HepG2 (cell line): ENCODE measurements around the gene GJC2. TPM values are rescaled to one million over a fixed set of nuclear protein-coding genes. Genes with fewer than 3 reads are reported as not detected.
A peak's percentile ranks its signal among the peaks of the same experiment; 100 is the strongest.

ENCODE experiments used
- ARNT ChIP-seq: fragments of 450-650 bp; IDR thresholded peaks from 2 replicates; pipeline ENCODE4 v1.6.1; 2017
- ATF7-NPFF ChIP-seq: sonication (generic); formaldehyde crosslinking; IDR thresholded peaks from 2 replicates; pipeline ENCODE4 v1.8.1; 2023; ENCODE audit warnings: mild to moderate bottlenecking, low read depth, missing genetic modification reagents, moderate library complexity
- CENPT ChIP-seq: sonication (generic); formaldehyde crosslinking; IDR thresholded peaks from 2 replicates; pipeline ENCODE4 v1.8.0; 2022; ENCODE audit warnings: low read depth, mild to moderate bottlenecking, moderate library complexity, missing genetic modification reagents
- FOXJ3 ChIP-seq: sonication (generic); formaldehyde crosslinking; IDR thresholded peaks from 2 replicates; pipeline ENCODE4 v1.4.0; 2020; ENCODE audit warnings: missing genetic modification reagents, mild to moderate bottlenecking, borderline replicate concordance
- FUBP1 ChIP-seq: sonication (generic); formaldehyde crosslinking; IDR thresholded peaks from 2 replicates; pipeline ENCODE4 v1.5.1; 2020; ENCODE audit warnings: missing genetic modification reagents, mild to moderate bottlenecking, borderline replicate concordance
- GPN1 ChIP-seq: sonication (generic); formaldehyde crosslinking; IDR thresholded peaks from 2 replicates; pipeline ENCODE4 v1.5.1; 2020; ENCODE audit warnings: missing genetic modification reagents, borderline replicate concordance
- MYC ChIP-seq: sonication (generic); formaldehyde crosslinking; IDR thresholded peaks from 2 replicates; pipeline ENCODE4 v1.9.0; 2021; ENCODE audit warnings: missing genetic modification reagents, borderline replicate concordance
- NCOR1 ChIP-seq: fragments of 200-600 bp; sonication (generic); IDR thresholded peaks from 2 replicates; pipeline ENCODE4 v1.7.0; 2017; ENCODE audit warnings: antibody characterized with exemption, low read length, borderline replicate concordance
- NR0B2 ChIP-seq: sonication (generic); formaldehyde crosslinking; IDR thresholded peaks from 2 replicates; pipeline ENCODE4 v1.4.0; 2020; ENCODE audit warnings: mild to moderate bottlenecking, missing genetic modification reagents
- POGZ ChIP-seq: sonication (generic); formaldehyde crosslinking; IDR thresholded peaks from 2 replicates; pipeline ENCODE4 v1.4.0; 2020; ENCODE audit warnings: mild to moderate bottlenecking, missing genetic modification reagents
- RAD51 ChIP-seq: fragments of 450-650 bp; IDR thresholded peaks from 2 replicates; pipeline ENCODE4 v1.6.1; 2016; ENCODE audit warnings: borderline replicate concordance
- SATB2 ChIP-seq: sonication (generic); formaldehyde crosslinking; IDR thresholded peaks from 2 replicates; pipeline ENCODE4 v1.5.0; 2020; ENCODE audit warnings: missing genetic modification reagents
- SMAD1 ChIP-seq: sonication (generic); formaldehyde crosslinking; IDR thresholded peaks from 2 replicates; pipeline ENCODE4 v1.4.0; 2020; ENCODE audit warnings: missing genetic modification reagents, low read depth, mild to moderate bottlenecking, borderline replicate concordance
- SP4 ChIP-seq: sonication (generic); formaldehyde crosslinking; IDR thresholded peaks from 2 replicates; pipeline ENCODE4 v1.8.1; 2023; ENCODE audit warnings: mild to moderate bottlenecking, missing genetic modification reagents
- SP5 ChIP-seq: IDR thresholded peaks from 2 replicates; pipeline ENCODE4 v1.6.1; 2016; ENCODE audit warnings: low read depth, borderline replicate concordance
- TCF12 ChIP-seq, 2 experiments: fragments of 450-650 bp in 1 of 2; sonication (generic) in 1 of 2; formaldehyde crosslinking in 1 of 2; IDR thresholded peaks; 2 replicates each; pipeline versions ENCODE4 v1.6.1 to v1.8.0; 2017 to 2022; ENCODE audit warnings: antibody characterized with exemption in 1 of 2, mild to moderate bottlenecking in 1 of 2, missing genetic modification reagents in 1 of 2, moderate library complexity in 1 of 2
- YY1 ChIP-seq: IDR thresholded peaks from 2 replicates; pipeline ENCODE4 v1.6.1; 2011; ENCODE audit warnings: low read length, low read depth, moderate library complexity, mild to moderate bottlenecking; ENCODE audit not compliant: insufficient read depth, insufficient replicate concordance
- ZFP41 ChIP-seq: sonication (generic); formaldehyde crosslinking; IDR thresholded peaks from 2 replicates; pipeline ENCODE4 v1.4.0; 2020; ENCODE audit warnings: mild to moderate bottlenecking, missing genetic modification reagents, borderline replicate concordance
- ZFP90 ChIP-seq: sonication (generic); formaldehyde crosslinking; IDR thresholded peaks from 2 replicates; pipeline ENCODE4 v1.8.0; 2022; ENCODE audit warnings: missing genetic modification reagents, mild to moderate bottlenecking, inconsistent platforms, borderline replicate concordance
- ZFYVE20 ChIP-seq: sonication (generic); formaldehyde crosslinking; IDR thresholded peaks from 2 replicates; pipeline ENCODE4 v1.8.0; 2023; ENCODE audit warnings: low read depth, mild to moderate bottlenecking, moderate library complexity, missing genetic modification reagents, borderline replicate concordance
- ZNF160 ChIP-seq: sonication (generic); formaldehyde crosslinking; IDR thresholded peaks from 2 replicates; pipeline ENCODE4 v1.8.0; 2022; ENCODE audit warnings: mild to moderate bottlenecking, inconsistent platforms, missing genetic modification reagents
- ZNF224 ChIP-seq: sonication (generic); formaldehyde crosslinking; IDR thresholded peaks from 2 replicates; pipeline ENCODE4 v1.5.0; 2020; ENCODE audit warnings: mild to moderate bottlenecking, missing genetic modification reagents
- ZNF292 ChIP-seq: sonication (generic); formaldehyde crosslinking; IDR thresholded peaks from 2 replicates; pipeline ENCODE4 v1.8.1; 2022; ENCODE audit warnings: mild to moderate bottlenecking, low read depth, missing genetic modification reagents, borderline replicate concordance
- ZNF562 ChIP-seq: sonication (generic); formaldehyde crosslinking; IDR thresholded peaks from 2 replicates; pipeline ENCODE4 v1.8.0; 2022; ENCODE audit warnings: missing genetic modification reagents, borderline replicate concordance
- ZNF567 ChIP-seq: sonication (generic); formaldehyde crosslinking; IDR thresholded peaks from 2 replicates; pipeline ENCODE4 v1.8.1; 2023; ENCODE audit warnings: mild to moderate bottlenecking, missing genetic modification reagents, borderline replicate concordance
- ZNF576 ChIP-seq: sonication (generic); formaldehyde crosslinking; IDR thresholded peaks from 2 replicates; pipeline ENCODE4 v1.4.0; 2020; ENCODE audit warnings: mild to moderate bottlenecking, missing genetic modification reagents
- ZNF7 ChIP-seq: IDR thresholded peaks from 2 replicates; pipeline ENCODE4 v1.6.1; 2016; ENCODE audit warnings: missing biosample characterization, missing genetic modification reagents
- ZNF790 ChIP-seq: sonication (generic); formaldehyde crosslinking; IDR thresholded peaks from 2 replicates; pipeline ENCODE4 v1.8.0; 2022; ENCODE audit warnings: missing genetic modification reagents, mild to moderate bottlenecking, borderline replicate concordance
- polyA plus RNA-seq, 8 experiments: library from polyadenylated mRNA; depleted of rRNA in 3 of 8; stranded (reverse) in 7 of 8; unstranded in 1 of 8; fragments of >200 nt; fragmentation: Illumina TruSeq in 4 of 8; extraction: Trizol in 4 of 8; gene quantifications; 2 replicates each; pipeline versions ENCODE4 v1.2.1 to v1.2.3, GENCODE V29; 2011 to 2016; ENCODE audit warnings: low read depth in 4 of 8, missing spikeins in 1 of 8, mixed read lengths in 1 of 8; ENCODE audit not compliant: insufficient read depth in 1 of 8
- total RNA-seq, 5 experiments: library from RNA; depleted of rRNA; stranded (reverse); fragments of >200 nt; fragmentation: Illumina TruSeq; extraction: Trizol; gene quantifications; 2 replicates each; pipeline ENCODE4 v1.2.3, GENCODE V29; 2016; ENCODE audit warnings: low read depth in 1 of 5

The GJC2 gene
- total and polyA plus RNA-seq, 2 of the 13 experiments (the other 11 are each of a cell fraction or from before 2014, with no cell fraction given): 1.6 to 3.8 TPM

- TF ChIP-seq NR0B2 (CRISPR knock-in tag) (no peak), ZNF567 (CRISPR knock-in tag) (0 out of 2 replicates have a peak, but pooled peaks have one; percentile 23), ZNF292 (CRISPR knock-in tag) (0 out of 2 replicates have a peak, but pooled peaks have one; percentile 35), SP4 (no peak), ZNF160 (CRISPR knock-in tag) (no peak), TCF12 (IDR thresholded peaks at IDR 0.05) (no peak), TCF12 (CRISPR knock-in tag; IDR thresholded peaks at IDR 0.05) (no peak; the same call in 1 of the 2 replicates), GPN1 (no peak), MYC (CRISPR knock-in tag) (no peak), ZNF7 (CRISPR knock-in tag) (no peak), YY1 (no peak), SMAD1 (no peak), SP5 (CRISPR knock-in tag) (no peak; the same call in 1 of the 2 replicates), ZNF224 (no peak), FUBP1 (CRISPR knock-in tag) (no peak), SATB2 (CRISPR knock-in tag) (no peak), NCOR1 (no peak), CENPT (CRISPR knock-in tag) (no peak), RAD51 (no peak), ARNT (no peak), ZFP41 (CRISPR knock-in tag) (no peak), ZNF562 (CRISPR knock-in tag) (no peak), ZNF790 (CRISPR knock-in tag) (no peak), POGZ (CRISPR knock-in tag) (0 out of 2 replicates have a peak, but pooled peaks have one; percentile 8), ZFP90 (no peak; the same call in 1 of the 2 replicates), FOXJ3 (CRISPR knock-in tag) (no peak; the same call in 1 of the 2 replicates), ATF7-NPFF (CRISPR knock-in tag) (no peak), ZNF576 (CRISPR knock-in tag) (no peak), ZFYVE20 (CRISPR knock-in tag) (no peak)
Measured at GRCh38 chr1:228166170-228166936, 16.6 kb downstream of the GJC2 start (continued).
